ENCODE results near the gene ABCC5. TPM values are rescaled to one million over a fixed set of nuclear protein-coding genes. Genes with fewer than 3 reads are reported as not detected.

ABCC5 gene
- total RNA-seq, 1 experiment from 2014 or later = 8.6 TPM

- in situ Hi-C loops (cut with HindIII; ENCODE audit: low sequenced_read_pairs) = no loop called here
- DNase-seq (ENCODE audit: low spot score) = no peak
Observed at GRCh38 chr3:183941216-183941615, 76.5 kb downstream of the ABCC5 start.

GRCh38 chr3:183937601-183938286, 79.9 kb downstream of the ABCC5 start:
- DNase-seq (ENCODE audit: low spot score) = no peak
- in situ Hi-C loops (cut with HindIII; ENCODE audit: low sequenced_read_pairs) = no loop called here

GRCh38 chr3:183933160-183933559, 84.5 kb downstream of the ABCC5 start:
- no peak for DNase-seq (ENCODE audit: low spot score)
- in situ Hi-C loops (cut with HindIII; ENCODE audit: low sequenced_read_pairs) = no loop called here

- in situ Hi-C loops (cut with HindIII; ENCODE audit: low sequenced_read_pairs) = no loop called here
- DNase-seq (ENCODE audit: low spot score) = no peak
Observed at GRCh38 chr3:183931881-183932280, 85.8 kb downstream of the ABCC5 start.

GRCh38 chr3:183930086-183930485, 87.6 kb downstream of the ABCC5 start:
- in situ Hi-C loops (cut with HindIII; ENCODE audit: low sequenced_read_pairs) = no loop called here
- no peak for DNase-seq (ENCODE audit: low spot score)

- DNase-seq (ENCODE audit: low spot score) = no peak
- in situ Hi-C loops (cut with HindIII; ENCODE audit: low sequenced_read_pairs) = no loop called here
Observed at GRCh38 chr3:183927059-183927458, 90.6 kb downstream of the ABCC5 start.

GRCh38 chr3:183924956-183925355, 92.7 kb downstream of the ABCC5 start:
- no peak for DNase-seq (ENCODE audit: low spot score)

GRCh38 chr3:183924543-183924942, 93.1 kb downstream of the ABCC5 start:
- no peak for DNase-seq (ENCODE audit: low spot score)
- in situ Hi-C loops (cut with HindIII; ENCODE audit: low sequenced_read_pairs) = no loop called here

More at GRCh38 chr3:183924956-183925355, 92.7 kb downstream of the ABCC5 start:
- in situ Hi-C loops (cut with HindIII; ENCODE audit: low sequenced_read_pairs) = no loop called here

GRCh38 chr3:183922421-183922820, 95.3 kb downstream of the ABCC5 start:
- in situ Hi-C loops (cut with HindIII; ENCODE audit: low sequenced_read_pairs) = no loop called here
- DNase-seq (ENCODE audit: low spot score) = no peak

GRCh38 chr3:183921096-183921495, 96.6 kb downstream of the ABCC5 start:
- DNase-seq (ENCODE audit: low spot score) = no peak
- in situ Hi-C loops (cut with HindIII; ENCODE audit: low sequenced_read_pairs) = no loop called here

GRCh38 chr3:183920416-183920815, 97.3 kb downstream of the ABCC5 start:
- no peak for DNase-seq (ENCODE audit: low spot score)
- in situ Hi-C loops (cut with HindIII; ENCODE audit: low sequenced_read_pairs) = no loop called here

- in situ Hi-C loops (cut with HindIII; ENCODE audit: low sequenced_read_pairs) = no loop called here
- DNase-seq (ENCODE audit: low spot score) = peak; percentile 4
Observed at GRCh38 chr3:183918178-183918577, 99.5 kb downstream of the ABCC5 start.

- in situ Hi-C loops (cut with HindIII; ENCODE audit: low sequenced_read_pairs) = no loop called here
Observed at GRCh38 chr3:183917776-183918175, 99.9 kb downstream of the ABCC5 start.

GRCh38 chr3:183914856-183915255, 102.8 kb downstream of the ABCC5 start:
- no peak for DNase-seq (ENCODE audit: low spot score)
- in situ Hi-C loops (cut with HindIII; ENCODE audit: low sequenced_read_pairs) = no loop called here

More at GRCh38 chr3:183917776-183918175, 99.9 kb downstream of the ABCC5 start:
- DNase-seq (ENCODE audit: low spot score) = peak; percentile 72

GRCh38 chr3:183913580-183913920, 104.1 kb downstream of the ABCC5 start:
- in situ Hi-C loops (cut with HindIII; ENCODE audit: low sequenced_read_pairs) = no loop called here
- DNase-seq (ENCODE audit: low spot score) = no peak

GRCh38 chr3:183912895-183913579, 104.6 kb downstream of the ABCC5 start:
- in situ Hi-C loops (cut with HindIII; ENCODE audit: low sequenced_read_pairs) = no loop called here
- no peak for DNase-seq (ENCODE audit: low spot score)

- in situ Hi-C loops (cut with HindIII; ENCODE audit: low sequenced_read_pairs) = no loop called here
- no peak for DNase-seq (ENCODE audit: low spot score)
Observed at GRCh38 chr3:183911763-183912506, 105.7 kb downstream of the ABCC5 start.

GRCh38 chr3:183911087-183911486, 106.6 kb downstream of the ABCC5 start:
- DNase-seq (ENCODE audit: low spot score) = no peak
- in situ Hi-C loops (cut with HindIII; ENCODE audit: low sequenced_read_pairs) = no loop called here

GRCh38 chr3:183909030-183909600, 108.6 kb downstream of the ABCC5 start:
- in situ Hi-C loops (cut with HindIII; ENCODE audit: low sequenced_read_pairs) = no loop called here
- no peak for DNase-seq (ENCODE audit: low spot score)

- no peak for DNase-seq (ENCODE audit: low spot score)
- in situ Hi-C loops (cut with HindIII; ENCODE audit: low sequenced_read_pairs) = no loop called here
Observed at GRCh38 chr3:183907911-183908331, 109.8 kb downstream of the ABCC5 start.
